Renal pelvis (tissue), 12 donors: Measurements from ENCODE around the gene S100P. TPM values are rescaled to one million over a fixed set of nuclear protein-coding genes. Genes with fewer than 3 reads are reported as not detected.
"Not testable (repeated sequence)": the region's sequence is repeated elsewhere in the genome, so short reads cannot be mapped to it uniquely, and the experiment has no call there.

Source experiments
- DNase-seq: peaks from one replicate; pipeline ENCODE4 v3.0.0-alpha.2; 2013
- long read RNA-seq, 16 experiments: transcript quantifications; one replicate each; lab custom pipeline, GENCODE V29; 2026
- polyA plus RNA-seq, 3 donors: library from polyadenylated mRNA; unstranded; fragments of 120-200 nt; gene quantifications; one replicate each; pipeline ENCODE4 v1.2.1, GENCODE V29; 2013; ENCODE audit not compliant: insufficient read length in 3 of 3

The S100P gene
- 10 to 100 TPM in 2 of 3 donors, 1 to 10 TPM in 1; 9.4 to 17.4 (median 12.7) TPM for polyA plus RNA-seq
- long read RNA-seq, donor 1, transcript S100P-201 (2 exons, 1,279 nt) = major isoform, 26 of 31 reads
- long read RNA-seq, donor 1, partial matches to known transcripts = 5 of 31 reads
- long read RNA-seq, donor 1, other reads (novel, unspliced or antisense) = 0 of 31 reads
- long read RNA-seq, donor 2, transcript S100P-201 (2 exons, 1,279 nt) = major isoform, 8 of 8 reads
- long read RNA-seq, donor 2, partial matches to known transcripts = 0 of 8 reads
- long read RNA-seq, donor 2, other reads (novel, unspliced or antisense) = 0 of 8 reads
- long read RNA-seq, donor 3, partial matches to known transcripts = 0 of 2 reads
- long read RNA-seq, donor 3, other reads (novel, unspliced or antisense) = 0 of 2 reads
- long read RNA-seq, donor 4, transcript S100P-201 (2 exons, 1,279 nt) = major isoform, 38 of 38 reads
- long read RNA-seq, donor 4, partial matches to known transcripts = 0 of 38 reads
- long read RNA-seq, donor 4, other reads (novel, unspliced or antisense) = 0 of 38 reads
- long read RNA-seq, donor 5, transcript S100P-201 (2 exons, 1,279 nt) = major isoform, 11 of 11 reads
- long read RNA-seq, donor 5, partial matches to known transcripts = 0 of 11 reads
- long read RNA-seq, donor 5, other reads (novel, unspliced or antisense) = 0 of 11 reads
- long read RNA-seq, donor 6, partial matches to known transcripts = 0 of 3 reads
- long read RNA-seq, donor 6, other reads (novel, unspliced or antisense) = 0 of 3 reads
- long read RNA-seq, donor 7, transcript S100P-201 (2 exons, 1,279 nt) = major isoform, 77 of 90 reads
- long read RNA-seq, donor 7, partial matches to known transcripts = 13 of 90 reads
- long read RNA-seq, donor 7, other reads (novel, unspliced or antisense) = 0 of 90 reads
- long read RNA-seq, donor 8 = 0 reads
- long read RNA-seq, donor 9, partial matches to known transcripts = 0 of 3 reads
- long read RNA-seq, donor 9, other reads (novel, unspliced or antisense) = 0 of 3 reads
- long read RNA-seq, donor 10, transcript S100P-201 (2 exons, 1,279 nt) = major isoform, 6 of 6 reads
- long read RNA-seq, donor 10, partial matches to known transcripts = 0 of 6 reads
- long read RNA-seq, donor 10, other reads (novel, unspliced or antisense) = 0 of 6 reads
- long read RNA-seq, donor 11, transcript S100P-201 (2 exons, 1,279 nt) = major isoform, 8 of 8 reads
- long read RNA-seq, donor 11, partial matches to known transcripts = 0 of 8 reads
- long read RNA-seq, donor 11, other reads (novel, unspliced or antisense) = 0 of 8 reads
- long read RNA-seq, donor 12, transcript S100P-201 (2 exons, 1,279 nt) = major isoform, 26 of 26 reads
- long read RNA-seq, donor 12, partial matches to known transcripts = 0 of 26 reads
- long read RNA-seq, donor 12, other reads (novel, unspliced or antisense) = 0 of 26 reads
- long read RNA-seq, donor 13, partial matches to known transcripts = 0 of 4 reads
- long read RNA-seq, donor 13, other reads (novel, unspliced or antisense) = 0 of 4 reads
- long read RNA-seq, donor 14 = 0 reads
- long read RNA-seq, donor 15, transcript S100P-201 (2 exons, 1,279 nt) = major isoform, 161 of 161 reads
- long read RNA-seq, donor 15, partial matches to known transcripts = 0 of 161 reads
- long read RNA-seq, donor 15, other reads (novel, unspliced or antisense) = 0 of 161 reads
- long read RNA-seq, donor 16, transcript S100P-201 (2 exons, 1,279 nt) = major isoform, 7 of 7 reads
- long read RNA-seq, donor 16, partial matches to known transcripts = 0 of 7 reads
- long read RNA-seq, donor 16, other reads (novel, unspliced or antisense) = 0 of 7 reads

DNA sequence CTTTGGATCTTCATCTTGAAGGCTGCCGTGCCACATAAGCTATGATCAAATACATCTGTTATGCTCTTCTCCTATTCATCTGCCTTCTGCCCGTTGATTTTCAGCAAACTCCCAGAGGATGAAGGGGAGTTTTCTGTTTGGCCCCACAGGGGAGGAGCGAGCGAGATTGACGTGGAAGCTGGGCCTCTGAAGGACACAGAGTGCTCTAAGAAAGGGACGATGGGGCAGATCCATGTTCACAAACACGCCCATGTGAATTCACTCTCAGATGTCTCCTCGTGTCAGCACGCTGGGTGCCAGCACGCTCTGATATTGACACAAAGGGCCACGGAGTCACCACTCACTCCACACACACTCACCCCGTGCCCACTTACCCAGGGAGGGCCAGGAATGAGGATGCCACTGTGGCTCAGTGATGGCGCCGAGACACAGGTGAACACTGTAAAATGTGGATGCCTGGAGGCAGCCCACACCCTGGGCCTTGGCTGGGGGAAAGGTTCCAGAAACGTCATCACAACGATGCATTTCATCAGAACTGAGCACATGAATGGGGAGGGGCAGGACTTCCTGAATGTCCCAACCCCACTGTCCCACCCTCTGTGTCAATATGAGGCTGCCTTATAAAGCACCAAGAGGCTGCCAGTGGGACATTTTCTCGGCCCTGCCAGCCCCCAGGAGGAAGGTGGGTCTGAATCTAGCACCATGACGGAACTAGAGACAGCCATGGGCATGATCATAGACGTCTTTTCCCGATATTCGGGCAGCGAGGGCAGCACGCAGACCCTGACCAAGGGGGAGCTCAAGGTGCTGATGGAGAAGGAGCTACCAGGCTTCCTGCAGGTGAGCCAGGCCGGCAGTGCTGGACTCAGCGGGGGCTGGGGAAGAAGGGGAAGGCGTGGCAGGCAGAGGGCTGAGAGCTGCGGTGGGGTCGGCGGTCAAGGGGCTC is at the start of gene S100P:
S100P (plus strand) TSS at position 648 of the 946 bp plus-strand sequence; CDS start at position 703, 55 bp downstream.
- DNase-seq = no peak

DNA sequence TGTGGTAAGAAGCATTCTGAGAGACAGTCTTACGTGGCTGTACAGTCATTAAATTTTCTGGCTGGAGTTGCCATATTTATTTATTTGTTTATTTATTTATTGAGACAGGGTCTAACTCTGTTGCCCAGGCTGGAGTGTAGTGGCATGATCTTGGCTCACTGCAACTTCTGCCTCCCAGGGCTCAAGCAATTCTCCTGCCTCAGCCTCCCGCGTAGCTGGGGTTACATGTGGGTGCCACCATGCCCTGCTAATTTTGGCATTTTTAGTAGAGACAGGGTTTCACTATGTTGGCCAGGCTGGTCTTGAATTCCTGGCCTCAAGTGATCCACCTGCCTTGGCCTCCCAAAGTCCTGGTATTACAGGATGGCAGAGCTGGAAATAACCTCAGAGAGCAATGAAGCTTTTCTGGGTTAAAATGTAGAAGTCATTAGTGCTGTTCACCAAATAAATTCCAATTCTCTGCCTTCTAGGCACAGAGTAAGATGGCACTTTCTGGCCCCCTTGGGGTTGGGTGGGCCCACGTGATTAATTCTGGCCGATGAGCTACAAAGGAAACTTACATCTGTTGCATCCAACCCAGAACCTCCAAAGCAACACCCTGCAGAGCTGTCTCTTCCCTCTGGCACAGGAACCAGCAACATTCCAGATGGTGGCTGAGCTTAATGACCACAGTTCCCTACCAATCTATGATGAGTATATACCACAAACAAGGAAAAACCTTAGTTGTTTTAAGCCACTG is 48.7 kb upstream of the S100P start:
- DNase-seq = no peak

GRCh38 chr4:6647169-6647568 is 46.5 kb upstream of the S100P start:
- DNase-seq = no peak

DNA sequence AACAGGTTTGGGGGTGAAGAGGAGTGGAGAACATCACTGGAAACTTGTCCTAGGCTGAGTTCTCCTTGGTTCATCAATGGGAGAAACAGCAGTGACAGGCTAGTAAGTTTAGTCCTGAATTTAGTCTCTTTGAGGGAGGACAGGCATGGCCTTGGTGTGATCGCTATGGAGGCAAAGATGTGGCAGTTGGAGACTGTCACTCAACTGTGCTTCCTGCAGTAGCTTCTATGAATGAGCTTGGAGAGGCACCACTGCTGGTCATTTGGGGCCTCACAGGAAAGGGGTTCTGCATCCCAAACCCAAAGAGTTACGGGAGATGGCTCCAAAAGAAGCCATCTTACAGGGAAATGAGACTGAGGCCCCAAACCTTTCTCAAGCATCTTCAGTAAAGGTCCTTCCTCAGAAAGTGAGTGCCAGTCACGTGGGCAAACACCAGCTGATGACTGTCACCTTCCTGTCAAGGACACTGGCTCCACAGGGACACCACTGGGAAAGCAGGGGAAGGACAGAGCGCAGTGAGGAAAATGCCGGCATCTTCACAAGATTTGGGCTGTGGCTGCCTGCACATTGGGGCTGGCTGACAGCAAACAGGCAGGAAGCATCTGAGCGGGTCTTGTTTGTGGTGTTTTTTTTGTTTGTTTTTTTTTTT is 46.0 kb upstream of the S100P start:
- DNase-seq = no peak

DNA sequence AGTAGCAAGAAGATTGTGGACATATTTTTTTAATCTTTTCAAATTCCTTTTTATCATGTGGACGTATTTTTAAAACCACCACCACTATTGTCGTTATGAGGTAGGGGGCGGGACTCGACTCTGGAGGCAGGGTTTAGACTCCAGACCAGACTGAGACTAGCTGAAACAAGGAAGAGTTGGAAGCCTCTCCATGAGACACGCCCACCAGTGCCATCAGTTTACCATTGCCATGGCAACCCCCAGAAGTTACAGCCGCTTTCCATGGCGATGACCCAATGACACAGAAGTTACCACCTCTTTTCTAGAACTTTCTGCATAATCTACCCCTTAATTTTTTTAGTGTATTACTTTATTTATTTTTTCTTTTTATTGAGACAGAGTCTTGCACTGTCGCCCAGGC is 44.5 kb upstream of the S100P start:
- no peak for DNase-seq

GRCh38 chr4:6654211-6654610 is 39.5 kb upstream of the S100P start:
- not testable (repeated sequence) for DNase-seq

DNA sequence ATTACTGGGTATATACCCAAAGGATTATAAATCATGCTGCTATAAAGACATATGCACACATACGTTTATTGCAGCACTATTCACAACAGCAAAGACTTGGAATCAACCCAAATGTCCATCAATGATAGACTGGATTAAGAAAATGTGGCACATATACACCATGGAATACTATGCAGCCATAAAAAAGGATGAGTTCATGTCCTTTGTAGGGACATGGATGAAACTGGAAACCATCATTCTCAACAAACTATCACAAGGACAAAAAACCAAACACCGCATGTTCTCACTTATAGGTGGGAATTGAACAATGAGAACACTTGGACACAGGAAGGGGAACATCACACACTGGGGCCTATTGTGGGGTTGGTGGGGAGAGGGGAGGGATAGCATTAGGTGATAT is 38.4 kb upstream of the S100P start:
- not testable (repeated sequence) for DNase-seq

GRCh38 chr4:6655924-6656323 is 37.8 kb upstream of the S100P start:
- DNase-seq = no peak

DNA sequence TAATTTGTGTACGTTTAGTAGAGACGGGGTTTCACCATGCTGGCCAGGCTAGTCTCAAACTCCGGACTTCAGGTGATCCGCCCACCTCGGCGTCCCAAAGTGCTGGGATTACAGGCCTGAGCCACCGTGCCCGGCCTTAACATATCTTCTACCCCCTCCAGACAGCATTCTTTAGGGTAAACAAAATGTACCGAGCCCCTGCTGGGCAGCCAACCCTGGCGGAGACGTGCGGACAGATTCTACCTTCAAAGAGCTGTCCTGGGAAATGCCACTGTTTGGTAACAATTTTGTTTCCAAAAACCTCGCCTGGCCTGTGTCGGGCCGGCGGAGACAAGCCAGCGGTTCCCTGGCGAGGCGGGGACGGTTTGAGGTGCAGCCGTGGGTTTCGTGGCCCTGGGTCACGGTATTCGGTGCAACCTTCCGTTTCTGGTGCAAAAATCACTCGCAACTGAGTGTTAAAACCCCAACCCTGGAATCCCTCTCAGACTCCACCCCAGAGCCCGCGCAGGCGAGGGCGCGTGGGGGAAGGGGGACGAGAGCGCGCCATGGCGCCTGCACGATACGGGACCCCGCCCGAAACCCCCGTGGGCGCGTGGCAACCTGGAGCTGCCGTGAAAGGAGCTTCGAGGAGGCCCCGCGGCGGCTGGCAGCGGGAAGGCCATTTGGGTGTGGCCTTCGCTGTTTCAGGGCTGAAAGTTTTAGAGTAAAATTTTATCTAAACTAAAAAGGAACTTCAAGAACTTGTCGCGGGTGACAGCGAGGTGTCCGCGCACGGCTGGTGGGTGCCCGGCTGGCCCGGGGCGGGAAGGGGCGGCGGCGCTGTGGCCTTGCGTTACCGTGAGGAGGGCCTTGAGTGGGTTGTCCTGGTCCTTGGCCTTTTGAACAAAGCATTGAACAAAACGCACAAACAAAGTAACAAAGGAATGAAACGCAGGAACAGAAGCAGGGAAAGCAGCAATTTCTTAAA is 36.2 kb upstream of the S100P start:
- DNase-seq = no peak

- no peak for DNase-seq
Observed at GRCh38 chr4:6658209-6658595, 35.5 kb upstream of the S100P start.

GRCh38 chr4:6658597-6659075 is 35.0 kb upstream of the S100P start:
- DNase-seq = no peak

GRCh38 chr4:6659897-6660296 is 33.8 kb upstream of the S100P start:
- DNase-seq = no peak

DNA sequence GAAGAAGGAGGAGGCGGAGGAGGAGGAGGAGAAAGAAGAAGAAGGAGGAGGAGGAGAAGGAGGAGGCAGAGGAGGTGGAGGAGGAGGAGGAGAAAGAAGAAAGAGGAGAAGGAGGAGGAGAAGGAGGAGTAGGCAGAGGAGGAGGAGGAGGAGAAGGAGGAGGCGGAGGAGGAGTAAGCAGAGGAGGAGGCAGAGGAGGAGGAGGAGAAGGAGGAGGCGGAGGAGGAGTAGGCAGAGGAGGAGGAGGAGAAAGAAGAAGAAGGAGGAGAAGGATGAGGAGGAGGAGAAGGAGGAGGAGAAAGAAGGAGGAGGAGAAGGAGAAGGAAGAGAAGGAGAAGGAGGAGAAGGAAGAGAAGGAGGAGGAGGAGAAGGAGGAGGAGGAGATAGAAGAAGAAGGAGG is 33.2 kb upstream of the S100P start:
- DNase-seq = no peak

GRCh38 chr4:6662591-6662990 is 31.1 kb upstream of the S100P start:
- DNase-seq = no peak

DNA sequence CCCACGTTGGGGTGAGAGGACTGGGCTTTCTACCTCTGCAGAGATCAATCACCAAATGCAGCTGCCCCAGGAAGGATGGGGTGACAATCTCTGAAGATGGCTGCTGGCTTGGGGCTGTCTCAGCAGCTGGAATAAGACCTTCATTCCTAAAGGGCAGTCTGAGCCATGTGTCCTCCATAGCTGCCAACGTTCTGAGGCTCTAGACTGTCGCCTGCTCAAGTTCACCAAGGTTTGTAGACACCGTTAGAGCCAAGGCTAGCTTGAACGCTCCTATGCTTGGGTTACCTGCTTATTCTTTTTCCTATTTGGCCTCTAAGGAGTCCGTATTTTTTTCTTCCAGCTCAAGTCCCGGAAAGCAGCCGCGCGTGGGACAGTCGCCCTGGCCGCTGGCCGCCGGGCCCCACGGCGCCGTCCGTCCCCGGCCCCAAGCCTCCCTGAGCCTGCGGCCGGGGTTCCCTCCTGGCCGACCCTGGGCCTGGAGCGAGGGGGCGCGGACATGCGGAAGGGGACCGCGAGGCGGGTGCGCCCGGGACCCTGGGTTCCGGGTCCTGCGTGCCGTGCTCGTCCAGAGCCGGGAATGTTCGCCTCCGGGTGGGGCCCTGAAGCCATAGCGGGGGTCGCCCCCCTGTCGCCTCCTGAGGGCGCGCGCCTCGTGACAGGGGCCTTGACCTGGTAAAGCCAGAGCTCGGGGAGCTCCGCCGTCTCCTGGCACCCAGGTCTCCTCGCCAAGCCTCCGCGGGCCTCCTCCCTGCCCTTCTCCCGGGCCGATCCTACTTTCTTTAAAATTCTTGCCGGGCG is 29.9 kb upstream of the S100P start:
- DNase-seq = no peak

DNA sequence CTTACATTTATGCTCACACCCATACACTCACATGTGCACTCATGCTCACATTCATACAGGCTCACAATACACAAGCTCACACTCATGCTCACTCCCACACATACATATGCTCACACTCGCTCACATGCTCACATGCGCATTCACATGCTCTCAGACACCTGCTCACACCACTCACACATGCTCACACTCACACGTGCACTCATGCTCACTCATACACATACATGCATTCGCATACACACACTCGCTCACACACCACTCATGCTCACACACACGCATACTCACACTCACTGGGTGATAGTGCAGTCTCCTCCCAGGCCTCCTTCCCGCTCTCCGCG is 28.4 kb upstream of the S100P start:
- no peak for DNase-seq
